H1 (cell line): Measurements from ENCODE around the gene XPO1. TPM values are rescaled to one million over a fixed set of nuclear protein-coding genes. Genes with fewer than 3 reads are reported as not detected.

Source experiments
- CTCF ChIA-PET: fragments of 300-600 bp; sonication (Branson Sonifier 250); formaldehyde crosslinking; loops from one replicate; lab custom pipeline; 2021; ENCODE audit not compliant: partially characterized antibody; lab: Charles Lee
- POLR2A ChIA-PET: fragments of 300-600 bp; sonication (Branson Sonifier 250); formaldehyde crosslinking; loops from one replicate; lab custom pipeline; 2021; ENCODE audit warnings: inconsistent platforms; ENCODE audit not compliant: partially characterized antibody; lab: Charles Lee
- DNase-seq, 2 experiments: peaks; one replicate each; pipeline versions ENCODE4 v3.0.0 to v3.0.0-alpha.2; 2010 to 2022; ENCODE audit warnings: low spot score in 2 of 2, low read depth in 1 of 2, mixed read lengths in 1 of 2
- FAIRE-seq: peaks from 2 replicates; lab custom pipeline; 2011; peaks lifted over from hg19 to GRCh38; lab: Jason Lieb, UNC
- H2AFZ ChIP-seq: 2 replicates; pipeline ENCODE4 v1.8.1; 2012; ENCODE audit warnings: low read length, inconsistent platforms
- H2AK5ac ChIP-seq: 2 replicates; pipeline ENCODE4 v1.6.1; 2013; ENCODE audit warnings: low read depth, low read length
- H2BK120ac ChIP-seq: replicated peaks from 2 replicates; pipeline ENCODE3; 2013; ENCODE audit warnings: low read depth, low read length, inconsistent platforms
- H2BK12ac ChIP-seq: 2 replicates; pipeline ENCODE4 v1.6.1; 2013; ENCODE audit warnings: low read depth, low read length
- H2BK15ac ChIP-seq: 2 replicates; pipeline ENCODE4 v1.6.1; 2013; ENCODE audit warnings: low read length
- H2BK20ac ChIP-seq: 2 replicates; pipeline ENCODE4 v1.6.1; 2013; ENCODE audit warnings: low read length
- H2BK5ac ChIP-seq: 2 replicates; pipeline ENCODE4 v1.6.1; 2013; ENCODE audit warnings: low read depth, low read length
- H3K14ac ChIP-seq: 2 replicates; pipeline ENCODE4 v1.6.1; 2013; ENCODE audit warnings: inconsistent platforms; ENCODE audit not compliant: insufficient read length
- H3K18ac ChIP-seq: 2 replicates; pipeline ENCODE4 v1.6.1; 2013; ENCODE audit warnings: low read length; ENCODE audit errors: extremely low read depth
- H3K23ac ChIP-seq: 2 replicates; pipeline ENCODE4 v1.6.1; 2013; ENCODE audit warnings: inconsistent platforms; ENCODE audit not compliant: insufficient read length
- H3K23me2 ChIP-seq: 2 replicates; pipeline ENCODE4 v1.6.1; 2013; ENCODE audit warnings: low read depth, low read length
- H3K27ac ChIP-seq: 2 replicates; pipeline ENCODE4 v1.6.1; 2011; ENCODE audit warnings: low read depth, low read length, inconsistent platforms
- H3K27me3 ChIP-seq, 4 experiments: replicated peaks in 1 of 4; 1 replicate in 1 of 4; 2 replicates in 3 of 4; pipeline versions ENCODE4 v1.6.1 to v1.8.1; 2011 to 2013; ENCODE audit warnings: low read length in 3 of 4, mild to moderate bottlenecking in 3 of 4, inconsistent platforms in 2 of 4, mixed read lengths in 2 of 4, moderate library complexity in 1 of 4; ENCODE audit not compliant: control insufficient read depth in 3 of 4, insufficient read depth in 3 of 4; ENCODE audit errors: extremely low read depth in 1 of 4
- H3K36me3 ChIP-seq, 4 experiments: 2 replicates each; pipeline versions ENCODE4 v1.6.1 to v1.8.1; 2011 to 2013; ENCODE audit warnings: mild to moderate bottlenecking in 4 of 4, low read length in 3 of 4, moderate library complexity in 2 of 4, control low read depth in 1 of 4, inconsistent platforms in 1 of 4; ENCODE audit not compliant: insufficient read depth in 4 of 4, control insufficient read depth in 2 of 4
- H3K4ac ChIP-seq: replicated peaks from 2 replicates; pipeline ENCODE3; 2013; ENCODE audit warnings: low read length, low read depth, mixed read lengths, inconsistent platforms; ENCODE audit not compliant: insufficient read length
- H3K4me1 ChIP-seq, 4 experiments: replicated peaks in 1 of 4; 1 replicate in 1 of 4; 2 replicates in 3 of 4; pipeline versions ENCODE4 v1.6.1 to v1.8.1; 2011 to 2013; ENCODE audit warnings: low read length in 3 of 4, inconsistent platforms in 2 of 4, mixed read lengths in 1 of 4; ENCODE audit not compliant: insufficient read depth in 4 of 4, control insufficient read depth in 3 of 4
- H3K4me2 ChIP-seq, 2 experiments: 2 replicates each; pipeline versions ENCODE4 v1.6.1 to v1.8.1; 2011 to 2013; ENCODE audit warnings: low read depth in 2 of 2, low read length in 2 of 2, control low read depth in 1 of 2, inconsistent platforms in 1 of 2, mild to moderate bottlenecking in 1 of 2; ENCODE audit not compliant: insufficient read depth in 1 of 2
- H3K4me3 ChIP-seq, 4 experiments: fragments of 200-600, 300-600 bp in 1 of 4; sonication (generic), shearing (Covaris generic), sonication (Bioruptor Twin) in 1 of 4; 2 replicates each; pipeline versions ENCODE4 v1.5.1 to v1.8.1; 2011 to 2016; ENCODE audit warnings: low read length in 4 of 4, low read depth in 3 of 4, control low read depth in 2 of 4, inconsistent platforms in 2 of 4, mild to moderate bottlenecking in 2 of 4, mixed read lengths in 1 of 4, moderate library complexity in 1 of 4; ENCODE audit not compliant: insufficient read depth in 2 of 4; ENCODE audit errors: extremely low read depth in 1 of 4
- H3K56ac ChIP-seq: replicated peaks from 2 replicates; pipeline ENCODE3; 2013; ENCODE audit warnings: low read depth, mild to moderate bottlenecking, mixed read lengths, low read length, inconsistent platforms; ENCODE audit not compliant: insufficient read length
- H3K79me1 ChIP-seq: 2 replicates; pipeline ENCODE4 v1.6.1; 2013; ENCODE audit warnings: low read depth, low read length, control low read depth
- H3K79me2 ChIP-seq, 2 experiments: 2 replicates each; pipeline versions ENCODE4 v1.6.1 to v1.8.1; 2012 to 2013; ENCODE audit warnings: low read length in 2 of 2, mild to moderate bottlenecking in 2 of 2, inconsistent platforms in 1 of 2; ENCODE audit not compliant: insufficient read depth in 2 of 2, control insufficient read depth in 1 of 2
- H3K9ac ChIP-seq, 4 experiments: replicated peaks in 1 of 4; 1 replicate in 1 of 4; 2 replicates in 3 of 4; pipeline versions ENCODE4 v1.6.1 to v1.8.1; 2011 to 2013; ENCODE audit warnings: low read depth in 3 of 4, low read length in 3 of 4, control low read depth in 2 of 4, mild to moderate bottlenecking in 2 of 4, moderate library complexity in 2 of 4, inconsistent platforms in 1 of 4; ENCODE audit errors: extremely low read depth in 1 of 4
- H3K9me3 ChIP-seq, 2 experiments: 2 replicates each; pipeline versions ENCODE4 v1.6.1 to v1.8.1; 2012 to 2013; ENCODE audit warnings: mild to moderate bottlenecking in 2 of 2, moderate library complexity in 2 of 2, control low read depth in 1 of 2, inconsistent platforms in 1 of 2, low read depth in 1 of 2, low read length in 1 of 2, mixed read lengths in 1 of 2; ENCODE audit not compliant: insufficient read depth in 2 of 2
- H4K20me1 ChIP-seq, 2 experiments: replicated peaks in 1 of 2; 2 replicates each; pipeline versions ENCODE3 to v1.8.1; 2011 to 2013; ENCODE audit warnings: inconsistent platforms in 2 of 2, low read length in 2 of 2, mild to moderate bottlenecking in 1 of 2; ENCODE audit not compliant: insufficient read depth in 2 of 2, control insufficient read depth in 1 of 2
- H4K5ac ChIP-seq: 2 replicates; pipeline ENCODE4 v1.6.1; 2013; ENCODE audit warnings: low read length, low read depth, mixed read lengths, inconsistent platforms; ENCODE audit not compliant: insufficient read length
- H4K8ac ChIP-seq: 2 replicates; pipeline ENCODE4 v1.8.0; 2013; ENCODE audit warnings: mild to moderate bottlenecking, moderate library complexity, low read length, inconsistent platforms; ENCODE audit not compliant: insufficient read depth; ENCODE audit errors: extremely low read depth
- H4K91ac ChIP-seq: replicated peaks from 2 replicates; pipeline ENCODE3; 2013; ENCODE audit warnings: low read length, mixed read lengths, inconsistent platforms; ENCODE audit not compliant: insufficient read length
- ATF2 ChIP-seq: IDR thresholded peaks from 2 replicates; pipeline ENCODE4 v1.6.1; 2012; ENCODE audit warnings: low read length, inconsistent platforms
- CHD2 ChIP-seq: IDR thresholded peaks from 2 replicates; pipeline ENCODE4 v1.6.1; 2012; ENCODE audit warnings: low read length, improper control_type of control experiment
- EGR1 ChIP-seq: IDR thresholded peaks from 2 replicates; pipeline ENCODE4 v1.6.1; 2011; ENCODE audit warnings: low read depth, low read length, borderline replicate concordance
- EZH2 ChIP-seq: fragments of 200-600 bp; sonication (generic); IDR thresholded peaks from 2 replicates; pipeline ENCODE4 v1.7.1; 2012; ENCODE audit warnings: low read depth, mild to moderate bottlenecking, moderate library complexity, low read length, inconsistent platforms; ENCODE audit not compliant: severe bottlenecking
- GABPA ChIP-seq: IDR thresholded peaks from 2 replicates; pipeline ENCODE4 v1.6.1; 2011; ENCODE audit warnings: mild to moderate bottlenecking, low read length, moderate library complexity, borderline replicate concordance; ENCODE audit not compliant: insufficient read depth
- KDM4A ChIP-seq: IDR thresholded peaks from one replicate; pipeline ENCODE4 v1.7.1; 2012; ENCODE audit warnings: low read depth, mild to moderate bottlenecking, moderate library complexity, low read length, inconsistent platforms; ENCODE audit not compliant: severe bottlenecking
- POLR2AphosphoS5 ChIP-seq: IDR thresholded peaks from 2 replicates; pipeline ENCODE4 v1.6.1; 2011; ENCODE audit warnings: low read depth, low read length
- POU5F1 ChIP-seq: IDR thresholded peaks from 2 replicates; pipeline ENCODE4 v1.6.1; 2011; ENCODE audit warnings: low read depth, mild to moderate bottlenecking, low read length, moderate library complexity
- RFX5 ChIP-seq: IDR thresholded peaks from 2 replicates; pipeline ENCODE4 v1.6.1; 2011; ENCODE audit warnings: low read depth, low read length, improper control_type of control experiment, borderline replicate concordance
- SIRT6 ChIP-seq: IDR thresholded peaks from one replicate; pipeline ENCODE4 v1.7.1; 2012; ENCODE audit warnings: low read length, inconsistent platforms
- SIX5 ChIP-seq: IDR thresholded peaks from 2 replicates; pipeline ENCODE4 v1.6.1; 2011; ENCODE audit warnings: mild to moderate bottlenecking, low read depth, low read length
- SRF ChIP-seq: IDR thresholded peaks from 2 replicates; pipeline ENCODE4 v1.6.1; 2011; ENCODE audit warnings: mild to moderate bottlenecking, low read depth, low read length, moderate library complexity
- TCF12 ChIP-seq: IDR thresholded peaks from 2 replicates; pipeline ENCODE4 v1.6.1; 2011; ENCODE audit warnings: low read depth, mild to moderate bottlenecking, low read length
- WGBS, 2 experiments: shearing (Covaris generic) in 1 of 2; methylation state at CpG; one replicate each; pipeline versions ENCODE4 v1.1.6 to v1.1.7; 2013 to 2015; ENCODE audit warnings: low lambda C conversion rate in 2 of 2, mixed read lengths in 2 of 2, inconsistent platforms in 1 of 2, low coverage in 1 of 2, missing lambda C conversion rate in 1 of 2; ENCODE audit not compliant: insufficient replicate concordance in 2 of 2, insufficient coverage in 1 of 2, insufficient read length in 1 of 2; ENCODE audit errors: extremely low coverage in 1 of 2, missing lambda C conversion rate in 1 of 2; 5-methylcytosine and 5-hydroxymethylcytosine counted together
- polyA plus RNA-seq, 7 experiments: library from polyadenylated mRNA; depleted of rRNA in 3 of 7; stranded (reverse) in 5 of 7; unstranded in 2 of 7; fragments of >200 nt in 5 of 7; fragments of 200-250 nt in 2 of 7; gene quantifications; 1 replicate in 5 of 7; 2 replicates in 1 of 7; 4 replicates in 1 of 7; pipeline versions ENCODE4 v1.2.1 to v1.2.3, GENCODE V29; 2011 to 2013; ENCODE audit warnings: missing spikeins in 2 of 7, mixed read lengths in 2 of 7
- total RNA-seq: library from RNA; stranded (reverse); fragmentation: NEBNext Ultra II Directional; extraction: Animal tissue kit (Norgen Biotek cat#: 25700); gene quantifications from 2 replicates; pipeline ENCODE4 v1.2.1, GENCODE V29; 2021

The XPO1 gene
- total and polyA plus RNA-seq, 2 of the 8 experiments (the other 6 are each of a cell fraction or from before 2014, with no cell fraction given): 110 to 296 TPM

GRCh38 chr2:61585383-61585782 lies 47.2 kb upstream of the XPO1 start:
- H3K79me1 ChIP-seq: no peaks in the 10 kb centered on the region
- H3K4me2 ChIP-seq: no peak overlapping the region
- H3K4ac ChIP-seq: peak overlapping the region; percentile 83
- H3K9me3 ChIP-seq: no peaks in the 10 kb centered on the region
- H3K14ac ChIP-seq: no peak overlapping the region
- peak overlapping the region; percentile 90; the same call in 1 of the 2 replicates for H2BK20ac ChIP-seq
- H4K91ac ChIP-seq: no peak overlapping the region
- POLR2A ChIA-PET: interaction anchor here (0.6 to 1.6 kb wide), 3 partner anchors 12 to 156 kb away, joined by 3 to 4 read pairs (median 3); no protein-coding TSS in a partner anchor
- DNase-seq (no peak), FAIRE-seq (no peak)
- H3K18ac ChIP-seq: no peak overlapping the region
- H3K4me3 ChIP-seq: no peak overlapping the region
- 89% methylated on average over 3 of the region's 3 CpGs; no CpG with 5 or more reads in 1 of the 2 experiments for whole genome bisulfite sequencing, 2 experiments
- H2BK120ac ChIP-seq: no peak overlapping the region
- CTCF ChIA-PET: interaction anchor here (1.0 to 1.6 kb wide), 3 partner anchors 13 to 300 kb away, joined by 3 to 4 read pairs (median 4); no protein-coding TSS in a partner anchor
- H3K9ac ChIP-seq: no peak overlapping the region
- H4K8ac ChIP-seq: no peak overlapping the region
- no peak overlapping the region for H3K23ac ChIP-seq
- no peak overlapping the region for H2AK5ac ChIP-seq
- no peaks in the 10 kb centered on the region for H3K36me3 ChIP-seq
- no peaks in the 10 kb centered on the region for H3K23me2 ChIP-seq
- H2BK12ac ChIP-seq: no peak overlapping the region
- H3K27ac ChIP-seq: no peak overlapping the region
- H4K5ac ChIP-seq: no peak overlapping the region
- no peak overlapping the region for H2BK15ac ChIP-seq
- no peak overlapping the region for H3K56ac ChIP-seq
- H3K4me1 ChIP-seq: peaks cover 0 to 13% (median 5%) of the 10 kb centered on the region in 4 experiments; a peak in 4 of 7 replicates
- no peaks in the 10 kb centered on the region for H4K20me1 ChIP-seq
- H2AFZ ChIP-seq: 0 out of 2 replicates have a peak overlapping the region, but pooled peaks have one; percentile 33
- H3K79me2 ChIP-seq: no peaks in the 10 kb centered on the region
- H2BK5ac ChIP-seq: 0 out of 2 replicates have a peak overlapping the region, but pooled peaks have one; percentile 18
- H3K27me3 ChIP-seq: no peaks in the 10 kb centered on the region
- no peak for TF ChIP-seq RFX5
- TF ChIP-seq KDM4A: no peak
- TF ChIP-seq TCF12: no peak
- TF ChIP-seq POLR2AphosphoS5: no peak
- TF ChIP-seq SIRT6: no peak
- TF ChIP-seq CHD2: no peak
- no peak for TF ChIP-seq EGR1
- no peak for TF ChIP-seq EZH2
- TF ChIP-seq SRF: no peak
- TF ChIP-seq GABPA: no peak
- TF ChIP-seq POU5F1: no peak
- no peak for TF ChIP-seq ATF2
- TF ChIP-seq SIX5: no peak
